ENCODE results near the gene S100Z. TPM values are rescaled to one million over a fixed set of nuclear protein-coding genes. Genes with fewer than 3 reads are reported as not detected.

S100Z gene
- total RNA-seq, 4 donors from 2014 or later: not detected

DNA sequence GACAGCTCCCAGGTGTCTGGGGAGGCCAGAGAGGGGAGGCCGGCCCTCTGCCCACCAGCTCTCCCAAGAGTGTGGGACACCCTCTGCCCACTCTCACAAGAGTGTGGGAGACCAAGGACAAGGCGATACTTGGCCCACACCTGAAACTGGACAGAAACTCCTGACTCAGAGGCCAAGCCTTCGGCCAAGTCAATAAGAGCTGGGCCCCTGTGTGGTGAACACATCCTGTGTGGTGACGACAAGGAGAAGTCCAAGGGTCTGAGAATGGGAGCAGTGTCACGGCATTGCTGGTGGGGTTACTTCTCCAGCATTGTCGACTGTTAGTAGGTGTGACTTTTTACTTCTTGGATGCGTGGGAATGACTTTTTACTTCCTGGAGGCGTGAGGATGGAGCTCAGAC lies 45.5 kb upstream of the S100Z start:
- H3K4me3 ChIP-seq: no peak overlapping the region
- in situ Hi-C loops (cut with MboI; ENCODE audit: low sequenced_read_pairs in 4 of 4): no loop called here
- H3K9me3 ChIP-seq: no peaks in the 10 kb centered on the region
- DNase-seq (no peak), ATAC-seq (no peak)
- H3K27me3 ChIP-seq: no peaks in the 10 kb centered on the region
- H3K27ac ChIP-seq: no peak overlapping the region
- no peak for TF ChIP-seq CTCF (IDR thresholded peaks at IDR 0.05 in 4 of 5, conservative IDR thresholded peaks at IDR 0.05 in 1 of 5)
- no peak for TF ChIP-seq POLR2A (IDR thresholded peaks at IDR 0.05)
- intact Hi-C loops (cut with DNase I; ENCODE audit: low total_unique reads): no loop called here
- H3K4me1 ChIP-seq: no peaks in the 10 kb centered on the region
- H3K36me3 ChIP-seq: no peaks in the 10 kb centered on the region

DNA sequence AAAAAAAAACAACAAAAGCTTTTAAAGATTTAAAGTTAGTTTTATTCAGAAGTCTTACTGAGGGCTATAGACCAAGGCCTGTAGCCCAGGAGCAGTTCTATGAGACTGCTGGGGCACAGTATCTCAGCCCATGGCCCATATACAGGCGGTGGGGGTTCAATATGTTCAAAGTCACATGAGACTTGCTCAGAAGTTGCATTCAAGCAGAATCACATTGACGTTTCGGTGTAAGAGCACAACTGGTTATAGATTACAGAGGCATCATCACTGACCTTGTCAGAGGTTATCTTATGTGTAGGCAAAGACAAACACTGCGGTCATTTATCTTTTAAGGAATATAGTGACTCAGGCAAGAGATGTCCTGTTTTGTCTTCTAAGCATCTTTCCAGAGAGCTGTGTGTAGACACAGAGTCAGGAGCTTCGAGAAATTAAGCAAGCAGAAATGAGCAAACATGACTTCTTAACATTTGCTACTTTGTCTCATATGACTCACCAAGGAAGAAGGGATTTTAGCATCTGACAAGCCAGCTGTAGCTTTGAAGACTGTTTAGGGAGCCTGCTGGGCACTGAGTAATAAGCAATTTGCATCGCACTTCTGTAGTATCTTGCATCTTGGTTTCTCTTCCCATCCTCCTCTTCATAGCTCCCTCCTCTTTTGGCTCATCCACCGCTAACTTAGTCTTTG lies 43.9 kb upstream of the S100Z start:
- in situ Hi-C loops (cut with MboI; ENCODE audit: low sequenced_read_pairs in 4 of 4): no loop called here
- intact Hi-C loops (cut with DNase I; ENCODE audit: low total_unique reads): no loop called here
- H3K36me3 ChIP-seq: no peaks in the 10 kb centered on the region
- no peak overlapping the region for H3K4me3 ChIP-seq
- H3K27ac ChIP-seq: no peak overlapping the region
- TF ChIP-seq CTCF (IDR thresholded peaks at IDR 0.05 in 4 of 5, conservative IDR thresholded peaks at IDR 0.05 in 1 of 5): no peak
- no peak for TF ChIP-seq POLR2A (IDR thresholded peaks at IDR 0.05)
- ATAC-seq (no peak), DNase-seq (no peak)
- H3K4me1 ChIP-seq: no peaks in the 10 kb centered on the region
- no peaks in the 10 kb centered on the region for H3K27me3 ChIP-seq
- no peaks in the 10 kb centered on the region for H3K9me3 ChIP-seq

GRCh38 chr5:76807296-76807695 lies 42.5 kb upstream of the S100Z start:
- H3K27ac ChIP-seq: no peak overlapping the region
- H3K9me3 ChIP-seq: no peaks in the 10 kb centered on the region
- DNase-seq (no peak), ATAC-seq (no peak)
- TF ChIP-seq CTCF (IDR thresholded peaks at IDR 0.05 in 4 of 5, conservative IDR thresholded peaks at IDR 0.05 in 1 of 5) (no peak), POLR2A (IDR thresholded peaks at IDR 0.05) (no peak)
- H3K4me1 ChIP-seq: no peaks in the 10 kb centered on the region
- no peaks in the 10 kb centered on the region for H3K27me3 ChIP-seq
- intact Hi-C loops (cut with DNase I; ENCODE audit: low total_unique reads): no loop called here
- no peaks in the 10 kb centered on the region for H3K36me3 ChIP-seq
- H3K4me3 ChIP-seq: no peak overlapping the region
- in situ Hi-C loops (cut with MboI; ENCODE audit: low sequenced_read_pairs in 4 of 4): no loop called here

- Histone ChIP-seq H3K9me3 (no peaks in the 10 kb centered on the region), H3K36me3 (no peaks in the 10 kb centered on the region), H3K4me3 (no peak overlapping the region), H3K4me1 (no peaks in the 10 kb centered on the region), H3K27me3 (no peaks in the 10 kb centered on the region), H3K27ac (no peak overlapping the region)
- intact Hi-C loops (cut with DNase I; ENCODE audit: low total_unique reads) (no loop called here), in situ Hi-C loops (cut with MboI; ENCODE audit: low sequenced_read_pairs in 4 of 4) (no loop called here)
- DNase-seq (no peak), ATAC-seq (no peak)
- no peak for TF ChIP-seq CTCF (IDR thresholded peaks at IDR 0.05 in 4 of 5, conservative IDR thresholded peaks at IDR 0.05 in 1 of 5)
These were observed 41.6 kb upstream of the S100Z start for GRCh38 chr5:76808141-76808691.

DNA sequence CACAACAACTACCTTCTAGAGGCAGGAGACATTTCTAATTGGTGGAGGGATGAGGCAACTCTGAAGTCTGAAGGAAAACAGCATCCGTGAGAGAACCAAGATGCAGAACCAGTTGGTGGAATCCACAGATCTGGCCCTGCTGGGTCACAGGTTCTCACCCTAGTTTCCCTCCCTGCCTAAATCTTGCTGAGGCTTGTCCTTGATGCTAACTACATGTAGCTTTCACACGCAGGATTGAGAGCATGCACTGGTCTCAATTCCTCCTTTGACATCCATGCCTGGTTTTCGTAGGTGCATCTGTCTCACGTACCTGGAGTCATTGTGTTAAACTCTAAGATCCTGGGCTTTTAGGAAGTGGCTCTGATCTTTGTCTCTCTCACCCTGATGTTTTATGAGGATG lies 40.7 kb upstream of the S100Z start:
- H3K27me3 ChIP-seq: no peaks in the 10 kb centered on the region
- no peaks in the 10 kb centered on the region for H3K9me3 ChIP-seq
- H3K4me3 ChIP-seq: no peak overlapping the region
- DNase-seq (no peak), ATAC-seq (no peak)
- H3K27ac ChIP-seq: no peak overlapping the region
- TF ChIP-seq POLR2A (IDR thresholded peaks at IDR 0.05) (no peak), CTCF (IDR thresholded peaks at IDR 0.05 in 4 of 5, conservative IDR thresholded peaks at IDR 0.05 in 1 of 5) (no peak)
- in situ Hi-C loops (cut with MboI; ENCODE audit: low sequenced_read_pairs in 4 of 4): no loop called here
- H3K4me1 ChIP-seq: no peaks in the 10 kb centered on the region
- intact Hi-C loops (cut with DNase I; ENCODE audit: low total_unique reads): no loop called here
- no peaks in the 10 kb centered on the region for H3K36me3 ChIP-seq

Data from gastrocnemius medialis (tissue), 4 donors.